ENCODE measurements around the gene IL17REL. TPM values are rescaled to one million over a fixed set of nuclear protein-coding genes. Genes with fewer than 3 reads are reported as not detected.

The IL17REL gene
- total RNA-seq, 4 donors from 2014 or later = not detected

DNA sequence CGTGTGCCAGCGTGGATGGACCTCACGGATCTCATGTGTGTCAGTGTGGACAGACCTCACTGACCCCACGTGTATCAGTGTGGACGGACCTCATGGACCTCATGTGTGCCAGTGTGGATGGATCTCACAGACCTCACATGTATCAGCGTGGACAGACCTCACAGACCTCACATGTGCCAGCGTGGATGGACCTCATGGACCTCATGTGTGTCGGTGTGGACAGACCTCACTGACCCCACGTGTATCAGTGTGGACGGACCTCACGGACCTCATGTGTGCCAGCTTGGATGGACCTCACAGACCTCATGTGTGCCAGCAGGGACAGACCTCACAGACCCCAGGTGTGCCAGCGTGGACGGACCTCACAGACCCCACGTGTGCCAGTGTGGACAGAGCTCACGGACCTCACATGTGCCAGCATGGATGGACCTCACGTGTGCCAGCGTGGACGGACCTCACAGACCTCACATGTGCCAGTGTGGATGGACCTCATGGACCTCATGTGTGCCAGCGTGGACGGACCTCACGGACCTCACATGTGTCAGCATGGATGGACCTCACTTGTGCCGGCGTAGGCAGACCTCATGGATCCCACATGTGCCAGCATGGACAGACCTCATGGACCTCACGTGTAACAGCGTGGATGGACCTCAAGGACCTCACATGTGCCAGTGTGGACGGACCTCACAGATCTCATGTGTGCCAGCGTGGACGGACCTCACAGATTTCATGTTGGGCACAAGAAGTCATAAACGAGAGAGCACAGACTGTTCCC is 27.3 kb upstream of the IL17REL start:
- 85 to 97% methylated on average over 5 to 7 of the region's 29 CpGs for WGBS, 2 donors (ENCODE audit: low coverage in 1 of 2)
- H3K27ac ChIP-seq = no peak overlapping the region
- peaks cover 0 to 22% (median 0%) of the 10 kb centered on the region in 3 donors for H3K9me3 ChIP-seq
- H3K4me3 ChIP-seq = no peak overlapping the region
- ATAC-seq = no peak
- TF ChIP-seq EP300 (IDR thresholded peaks at IDR 0.05) = no peak
- TF ChIP-seq POLR2AphosphoS5 (IDR thresholded peaks at IDR 0.05) = no peak
- no peak for TF ChIP-seq CTCF (IDR thresholded peaks at IDR 0.05)
- TF ChIP-seq POLR2A (IDR thresholded peaks at IDR 0.05) = no peak
- peaks cover 69% of the 10 kb centered on the region for H3K27me3 ChIP-seq
- no peaks in the 10 kb centered on the region for H3K36me3 ChIP-seq
- H3K4me1 ChIP-seq = no peaks in the 10 kb centered on the region

GRCh38 chr22:50035976-50036724 is 23.6 kb upstream of the IL17REL start:
- no peak overlapping the region for H3K4me3 ChIP-seq
- ATAC-seq = no peak
- H3K36me3 ChIP-seq = no peaks in the 10 kb centered on the region
- no peak overlapping the region for H3K27ac ChIP-seq
- TF ChIP-seq EP300 (IDR thresholded peaks at IDR 0.05) = no peak
- TF ChIP-seq POLR2AphosphoS5 (IDR thresholded peaks at IDR 0.05) = no peak
- TF ChIP-seq POLR2A (IDR thresholded peaks at IDR 0.05) = no peak
- no peak for TF ChIP-seq CTCF (IDR thresholded peaks at IDR 0.05)
- 72 to 73% methylated on average over 6 to 10 of the region's 23 CpGs for WGBS, 2 donors (ENCODE audit: low coverage in 1 of 2)
- H3K4me1 ChIP-seq = no peaks in the 10 kb centered on the region
- H3K9me3 ChIP-seq = peaks cover 0 to 18% (median 0%) of the 10 kb centered on the region in 3 donors
- H3K27me3 ChIP-seq = peaks cover 71% of the 10 kb centered on the region

DNA sequence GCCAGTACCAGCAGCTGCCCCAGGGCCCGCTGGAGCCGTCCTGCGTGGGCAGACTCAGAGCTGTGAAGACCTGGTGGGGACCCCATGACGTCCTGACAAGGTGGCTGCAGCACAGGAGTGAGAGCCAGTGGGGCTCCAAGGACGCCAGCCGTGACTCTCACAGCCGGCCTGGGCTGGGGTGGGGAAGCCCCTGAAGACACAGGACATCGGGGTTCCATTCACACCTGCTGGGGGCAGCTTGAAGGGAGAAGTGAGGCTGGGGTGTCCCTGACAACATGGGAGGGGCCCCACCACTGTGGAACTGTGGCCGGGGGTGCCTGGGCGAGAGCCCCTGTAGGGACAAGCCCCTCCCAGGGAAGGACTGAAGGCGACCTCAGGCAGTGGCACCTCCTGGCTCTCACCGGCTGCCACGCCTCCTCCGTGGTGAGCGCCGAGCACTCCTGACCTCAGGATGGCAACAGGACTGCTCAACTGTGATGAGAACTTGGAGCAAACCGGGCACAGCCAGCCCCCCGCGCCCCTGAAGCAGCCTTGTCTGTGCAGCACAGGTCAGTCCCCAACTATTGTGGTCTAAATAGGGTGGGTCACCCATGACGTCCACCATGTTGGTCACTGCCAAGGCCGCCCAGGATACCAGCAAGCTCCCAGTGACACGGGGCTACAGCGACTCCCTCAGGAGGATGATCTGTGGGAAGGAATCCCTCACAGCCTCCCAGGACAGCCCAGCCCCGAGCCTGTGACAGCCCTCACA is 22.7 kb upstream of the IL17REL start:
- peaks cover 73% of the 10 kb centered on the region for H3K27me3 ChIP-seq

More for the DNA sequence above, 22.7 kb upstream of the IL17REL start:
- Histone ChIP-seq H3K36me3 (no peaks in the 10 kb centered on the region), H3K4me3 (no peak overlapping the region), H3K27ac (no peak overlapping the region), H3K9me3 (peaks cover 0 to 18% (median 0%) of the 10 kb centered on the region in 3 donors), H3K4me1 (peaks cover 0 to 4% (median 0%) of the 10 kb centered on the region in 3 donors)
- TF ChIP-seq CTCF (IDR thresholded peaks at IDR 0.05) (no peak), POLR2A (IDR thresholded peaks at IDR 0.05) (no peak), EP300 (IDR thresholded peaks at IDR 0.05) (no peak)
- no CpG with 5 or more reads among the region's 24 CpGs for WGBS, 2 donors (ENCODE audit: low coverage in 1 of 2)
- no peak for ATAC-seq
